Activated CD8-positive, alpha-beta memory T cell treated with anti-CD3 and anti-CD28 coated beads, Interleukin-2, amount 50 U/mL, for 4 hours (primary cell): ENCODE measurements around the gene SLC4A1.

ENCODE experiments used
- DNase-seq: peaks from one replicate; pipeline ENCODE4 v3.0.0-alpha.2; 2020

SLC4A1 gene

GRCh38 chr17:44267818-44268490, at the start of gene SLC4A1:
TSS of gene SLC4A1 (minus strand) at chr17:44268135. CDS start at chr17:44262866, 5,269 bp downstream.
- no peak for DNase-seq

GRCh38 chr17:44317545-44317944, 49.6 kb upstream of the SLC4A1 start:
- DNase-seq = no peak

GRCh38 chr17:44315760-44316731, 48.1 kb upstream of the SLC4A1 start:
- no peak for DNase-seq

GRCh38 chr17:44314869-44315661, 47.1 kb upstream of the SLC4A1 start:
- no peak for DNase-seq

- no peak for DNase-seq
Measured at GRCh38 chr17:44314524-44314868, 46.6 kb upstream of the SLC4A1 start.

- no peak for DNase-seq
Measured at GRCh38 chr17:44314031-44314430, 46.1 kb upstream of the SLC4A1 start.

GRCh38 chr17:44312396-44313104, 44.6 kb upstream of the SLC4A1 start:
- no peak for DNase-seq

GRCh38 chr17:44311562-44312181, 43.7 kb upstream of the SLC4A1 start:
- no peak for DNase-seq

GRCh38 chr17:44310609-44311376, 42.9 kb upstream of the SLC4A1 start:
- no peak for DNase-seq

GRCh38 chr17:44310188-44310587, 42.3 kb upstream of the SLC4A1 start:
- no peak for DNase-seq

- DNase-seq = no peak
Measured at GRCh38 chr17:44309472-44309871, 41.5 kb upstream of the SLC4A1 start.

GRCh38 chr17:44308865-44309264, 40.9 kb upstream of the SLC4A1 start:
- no peak for DNase-seq

GRCh38 chr17:44308320-44308818, 40.4 kb upstream of the SLC4A1 start, which contains the start of gene RUNDC3A:
TSS of gene RUNDC3A (plus strand) at chr17:44308601. CDS start at chr17:44308833, 232 bp downstream.
- peak; percentile 88 for DNase-seq

- DNase-seq = no peak
Measured at GRCh38 chr17:44307387-44308186, 39.7 kb upstream of the SLC4A1 start.

- no peak for DNase-seq
Measured at GRCh38 chr17:44304651-44305050, 36.7 kb upstream of the SLC4A1 start.

- no peak for DNase-seq
Measured at GRCh38 chr17:44297975-44298374, 30.0 kb upstream of the SLC4A1 start.

- DNase-seq = no peak
Measured at GRCh38 chr17:44293509-44294226, 25.7 kb upstream of the SLC4A1 start.

GRCh38 chr17:44287651-44288050, 19.7 kb upstream of the SLC4A1 start:
- DNase-seq = no peak

- no peak for DNase-seq
Measured at GRCh38 chr17:44284024-44284400, 16.1 kb upstream of the SLC4A1 start.
